Colonic mucosa (tissue), 4 donors: ENCODE measurements around the gene PCGF3. TPM values are rescaled to one million over a fixed set of nuclear protein-coding genes. Genes with fewer than 3 reads are reported as not detected.

Experiments used
- DNase-seq: peaks from one replicate; pipeline ENCODE4 v3.0.0-alpha.2; 2020
- H3K27ac ChIP-seq: fragments of 200-600 bp; one replicate; pipeline ENCODE4 v1.8.0; 2021
- H3K27me3 ChIP-seq: fragments of 200-600 bp; one replicate; pipeline ENCODE4 v1.8.0; 2021
- H3K36me3 ChIP-seq: fragments of 200-600 bp; one replicate; pipeline ENCODE4 v1.8.0; 2021
- H3K4me1 ChIP-seq: fragments of 200-600 bp; one replicate; pipeline ENCODE4 v1.8.0; 2021; ENCODE audit warnings: mild to moderate bottlenecking
- H3K4me3 ChIP-seq: fragments of 200-600 bp; one replicate; pipeline ENCODE4 v1.8.0; 2021
- H3K9ac ChIP-seq, 2 donors: one replicate each; pipeline ENCODE4 v1.7.0; 2013; ENCODE audit warnings: control low read depth in 2 of 2, low read depth in 2 of 2, low read length in 2 of 2
- H3K9me3 ChIP-seq: fragments of 200-600 bp; one replicate; pipeline ENCODE4 v1.8.0; 2021
- CTCF ChIP-seq: fragments of 200-600 bp; IDR thresholded peaks from one replicate; pipeline ENCODE4 v1.8.0; 2022; ENCODE audit warnings: antibody characterized with exemption, mild to moderate bottlenecking
- intact Hi-C: fragments of 100-400 bp; cut with DNase I; formaldehyde crosslinking; loops from one replicate; pipeline ENCODE4 v1.14.1; 2022
- total RNA-seq, 2 donors: library from RNA; stranded (reverse); fragmentation: NEBNext Ultra II Directional in 1 of 2; extraction: Animal tissue kit (Norgen Biotek cat#: 25700) in 1 of 2; gene quantifications; one replicate each; pipeline ENCODE4 v1.2.1, GENCODE V29; 2021
- donor health status: healthy.
- donor health status: DM: no; HTN: no; CAD: no.
- donor health status: DM: no; HTN: no; CAD: no.

The PCGF3 gene
- total RNA-seq, 2 donors from 2014 or later, result 50.8 to 53.2 TPM

- Histone ChIP-seq H3K4me3 (no peak overlapping the region), H3K9ac (no peak overlapping the region), H3K27ac (no peak overlapping the region), H3K4me1 (no peaks in the 10 kb centered on the region), H3K27me3 (no peaks in the 10 kb centered on the region), H3K9me3 (no peaks in the 10 kb centered on the region), H3K36me3 (no peaks in the 10 kb centered on the region)
- no peak for TF ChIP-seq CTCF
- intact Hi-C loops, result no loop called here
- DNase-seq, result no peak
These were observed 38.0 kb downstream of the PCGF3 start for GRCh38 chr4:743463-744211.

GRCh38 chr4:744212-744841 is 38.7 kb downstream of the PCGF3 start:
- intact Hi-C loops, result no loop called here
- Histone ChIP-seq H3K4me1 (no peaks in the 10 kb centered on the region), H3K9me3 (no peaks in the 10 kb centered on the region), H3K27ac (no peak overlapping the region), H3K9ac (no peak overlapping the region), H3K27me3 (no peaks in the 10 kb centered on the region), H3K4me3 (no peak overlapping the region), H3K36me3 (no peaks in the 10 kb centered on the region)
- DNase-seq, result no peak
- TF ChIP-seq CTCF, result no peak

- DNase-seq, result no peak
- H3K9me3 ChIP-seq, result no peaks in the 10 kb centered on the region
- H3K36me3 ChIP-seq, result no peaks in the 10 kb centered on the region
- no peaks in the 10 kb centered on the region for H3K4me1 ChIP-seq
- intact Hi-C loops, result no loop called here
- no peak for TF ChIP-seq CTCF
- H3K9ac ChIP-seq, result no peak overlapping the region
- no peaks in the 10 kb centered on the region for H3K27me3 ChIP-seq
- no peak overlapping the region for H3K4me3 ChIP-seq
- no peak overlapping the region for H3K27ac ChIP-seq
These were observed 42.0 kb downstream of the PCGF3 start for GRCh38 chr4:747546-748170.

GRCh38 chr4:748461-748860 is 42.8 kb downstream of the PCGF3 start:
- Histone ChIP-seq H3K27ac (no peak overlapping the region), H3K9ac (no peak overlapping the region), H3K36me3 (no peaks in the 10 kb centered on the region), H3K27me3 (no peaks in the 10 kb centered on the region), H3K4me1 (no peaks in the 10 kb centered on the region), H3K4me3 (no peak overlapping the region), H3K9me3 (no peaks in the 10 kb centered on the region)
- DNase-seq, result no peak
- intact Hi-C loops, result no loop called here
- no peak for TF ChIP-seq CTCF

- intact Hi-C loops, result no loop called here
- no peak for DNase-seq
- Histone ChIP-seq H3K4me1 (no peaks in the 10 kb centered on the region), H3K27me3 (no peaks in the 10 kb centered on the region), H3K27ac (no peak overlapping the region), H3K9ac (no peak overlapping the region), H3K4me3 (no peak overlapping the region), H3K36me3 (no peaks in the 10 kb centered on the region), H3K9me3 (no peaks in the 10 kb centered on the region)
- TF ChIP-seq CTCF, result no peak
These were observed 44.4 kb downstream of the PCGF3 start for GRCh38 chr4:749698-750666.
